Spleen (tissue), 7 donors: ENCODE data around the gene ZNF451.

Experiments
- CTCF ChIP-seq, 11 experiments: fragments of 200-600 bp in 7 of 11; fragments of 450-650 bp in 4 of 11; sonication (generic) in 4 of 11; IDR thresholded peaks in 8 of 11; conservative IDR thresholded peaks in 3 of 11; 1 replicate in 7 of 11; 2 replicates in 4 of 11; pipeline versions ENCODE4 v1.4.0 to v1.8.0; 2016 to 2021; ENCODE audit warnings: antibody characterized with exemption in 11 of 11, inconsistent platforms in 4 of 11, mild to moderate bottlenecking in 1 of 11
- POLR2A ChIP-seq, 3 donors: fragments of 450-650 bp; IDR thresholded peaks; one replicate each; pipeline ENCODE4 v1.5.1; 2017; ENCODE audit warnings: antibody characterized with exemption in 3 of 3, mild to moderate bottlenecking in 1 of 3
- POLR2AphosphoS5 ChIP-seq, 3 donors: sonication (generic); formaldehyde crosslinking; IDR thresholded peaks; one replicate each; pipeline ENCODE4 v1.5.1; 2017; ENCODE audit warnings: antibody characterized with exemption in 3 of 3
- donor health status: DM: no; HTN: no; CAD: no; lungs with moderate emphysema.
- donor health status: DM: no; HTN: no; CAD: no.
- donor health status: DM: no; HTN: no; CAD: no.

GRCh38 chr6:57078531-57079207 is 11.3 kb upstream of the ZNF451 start:
- TF ChIP-seq CTCF (IDR thresholded peaks at IDR 0.05 in 8 of 11, conservative IDR thresholded peaks at IDR 0.05 in 3 of 11) (no peak), POLR2A (IDR thresholded peaks at IDR 0.05) (no peak), POLR2AphosphoS5 (IDR thresholded peaks at IDR 0.05) (no peak)
